ENCODE data around the gene PCYT1A.

DNA sequence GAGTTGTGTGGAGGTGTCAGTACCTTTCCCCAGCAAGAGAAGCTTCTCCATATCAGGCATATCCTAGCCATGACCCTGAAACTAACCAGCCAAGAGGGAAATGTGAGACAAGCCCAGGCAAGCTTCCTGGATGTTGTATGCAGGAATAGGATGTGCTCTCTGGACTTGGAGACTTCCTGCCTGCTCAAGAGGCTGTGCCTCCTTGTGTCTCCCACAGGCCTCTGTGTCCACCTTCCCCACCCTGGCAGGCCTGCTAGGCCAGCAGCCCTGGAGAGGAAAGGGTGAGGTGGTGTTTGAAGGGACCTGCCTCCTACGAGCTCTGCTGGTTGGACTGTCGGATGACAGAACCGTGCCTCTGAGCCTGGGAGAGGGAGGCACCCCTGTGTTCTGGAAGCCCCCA, 32.6 kb upstream of the PCYT1A start:
- TF ChIP-seq ZFP30 (CRISPR knock-in tag; IDR thresholded peaks at IDR 0.05) (no peak), BACH2 (CRISPR knock-in tag; IDR thresholded peaks at IDR 0.05; ENCODE audit: borderline replicate concordance) (no peak), TOX (CRISPR knock-in tag; IDR thresholded peaks at IDR 0.05; ENCODE audit: borderline replicate concordance) (no peak), ZNF70 (CRISPR knock-in tag; IDR thresholded peaks at IDR 0.05) (no peak), TCF4 (CRISPR knock-in tag; IDR thresholded peaks at IDR 0.05; ENCODE audit: borderline replicate concordance) (no peak), ZNF565 (CRISPR knock-in tag; conservative IDR thresholded peaks at IDR 0.05; ENCODE audit: low read depth) (no peak), OSR1 (CRISPR knock-in tag; IDR thresholded peaks at IDR 0.05) (no peak), ZFP3 (CRISPR knock-in tag; IDR thresholded peaks at IDR 0.05) (no peak)
- TF ChIP-seq, protein P1, sequence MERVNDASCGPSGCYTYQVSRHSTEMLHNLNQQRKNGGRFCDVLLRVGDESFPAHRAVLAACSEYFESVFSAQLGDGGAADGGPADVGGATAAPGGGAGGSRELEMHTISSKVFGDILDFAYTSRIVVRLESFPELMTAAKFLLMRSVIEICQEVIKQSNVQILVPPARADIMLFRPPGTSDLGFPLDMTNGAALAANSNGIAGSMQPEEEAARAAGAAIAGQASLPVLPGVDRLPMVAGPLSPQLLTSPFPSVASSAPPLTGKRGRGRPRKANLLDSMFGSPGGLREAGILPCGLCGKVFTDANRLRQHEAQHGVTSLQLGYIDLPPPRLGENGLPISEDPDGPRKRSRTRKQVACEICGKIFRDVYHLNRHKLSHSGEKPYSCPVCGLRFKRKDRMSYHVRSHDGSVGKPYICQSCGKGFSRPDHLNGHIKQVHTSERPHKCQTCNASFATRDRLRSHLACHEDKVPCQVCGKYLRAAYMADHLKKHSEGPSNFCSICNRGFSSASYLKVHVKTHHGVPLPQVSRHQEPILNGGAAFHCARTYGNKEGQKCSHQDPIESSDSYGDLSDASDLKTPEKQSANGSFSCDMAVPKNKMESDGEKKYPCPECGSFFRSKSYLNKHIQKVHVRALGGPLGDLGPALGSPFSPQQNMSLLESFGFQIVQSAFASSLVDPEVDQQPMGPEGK (CRISPR knock-in tag; IDR thresholded peaks at IDR 0.05; ENCODE audit: borderline replicate concordance): no peak

All from SK-N-SH treated with all-trans-retinoic acid at 6 μM for 48 hours (cell line).